Kidney tubule cell (primary cell): ENCODE measurements around the gene PRKG2.

Experiments used
- DNase-seq: peaks from one replicate; pipeline ENCODE4 v3.0.0-alpha.2; 2018; ENCODE audit warnings: low spot score

PRKG2 gene

DNA sequence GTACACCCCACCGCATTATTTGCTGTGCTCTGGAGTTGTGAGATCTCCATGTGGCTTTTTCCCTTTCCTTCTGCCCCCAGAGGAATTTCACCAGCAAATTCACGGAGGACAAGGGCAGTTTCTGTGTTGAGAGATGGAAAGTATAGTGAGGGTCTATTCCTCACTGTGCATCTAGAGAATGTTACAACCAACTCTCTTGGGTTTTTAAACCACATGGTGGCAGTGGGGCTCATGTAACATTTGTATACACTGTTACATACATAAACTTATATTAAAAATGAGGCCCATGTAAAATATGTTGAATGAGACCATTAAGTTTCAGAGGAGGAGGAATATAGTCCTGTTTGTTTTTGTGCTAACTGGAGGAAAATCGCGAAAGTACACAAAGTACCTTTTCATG, 909 bp upstream of the PRKG2 start:
- DNase-seq = no peak

DNA sequence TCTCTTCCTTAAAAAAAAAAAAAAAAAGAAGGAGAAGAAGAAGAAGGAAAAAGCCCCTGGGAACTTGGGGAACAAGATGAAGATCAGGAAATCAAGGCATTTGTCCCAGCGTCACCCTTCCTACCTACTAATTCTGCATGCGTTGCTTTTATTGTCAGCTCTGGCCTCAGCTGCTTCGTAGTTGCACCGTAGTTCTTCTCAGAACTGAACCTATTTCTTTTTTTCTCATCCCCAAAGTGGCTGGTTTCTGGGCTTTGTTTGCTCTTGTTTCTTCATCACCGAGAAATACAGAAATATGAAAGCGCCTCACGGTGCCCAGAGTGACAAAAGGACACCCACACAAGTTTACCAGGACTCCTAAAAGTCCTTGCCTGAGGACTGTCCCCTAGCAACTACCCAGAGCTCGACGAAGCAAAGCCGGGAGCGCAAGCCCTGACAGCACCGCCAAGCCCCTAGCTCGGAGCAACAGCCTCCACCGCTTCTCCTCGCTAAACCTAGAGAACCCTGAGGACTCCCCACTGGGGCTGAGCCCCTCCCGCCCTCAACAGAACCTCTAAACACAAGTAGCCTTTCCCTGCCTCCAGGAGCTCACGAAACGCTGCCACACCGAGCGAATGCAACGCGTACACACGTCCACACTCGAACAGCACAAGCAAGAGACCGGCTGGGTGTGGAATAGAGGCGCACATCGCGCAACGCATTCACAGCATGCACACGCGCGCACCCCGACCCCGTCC, 710 bp downstream of the PRKG2 start:
- DNase-seq = peak; percentile 7

DNA sequence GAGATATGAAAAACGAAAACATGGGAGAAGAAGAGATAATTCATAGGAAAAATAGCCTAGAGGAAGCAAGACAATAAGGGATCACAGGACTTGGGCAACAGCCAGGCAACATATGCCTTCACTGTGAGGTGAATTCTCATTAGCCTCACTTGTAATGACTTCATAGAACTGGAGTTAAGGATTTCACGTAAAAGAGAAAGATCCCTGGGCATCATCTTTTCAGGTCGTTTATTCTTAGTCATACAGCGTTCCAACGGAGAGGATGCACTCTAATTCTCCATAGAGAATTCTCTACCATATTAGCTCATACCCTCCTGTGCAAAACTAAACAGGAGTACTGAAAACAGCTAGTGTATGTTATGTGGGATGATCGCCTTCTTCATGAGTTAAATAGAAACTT, 1.4 kb downstream of the PRKG2 start:
- no peak for DNase-seq

DNA sequence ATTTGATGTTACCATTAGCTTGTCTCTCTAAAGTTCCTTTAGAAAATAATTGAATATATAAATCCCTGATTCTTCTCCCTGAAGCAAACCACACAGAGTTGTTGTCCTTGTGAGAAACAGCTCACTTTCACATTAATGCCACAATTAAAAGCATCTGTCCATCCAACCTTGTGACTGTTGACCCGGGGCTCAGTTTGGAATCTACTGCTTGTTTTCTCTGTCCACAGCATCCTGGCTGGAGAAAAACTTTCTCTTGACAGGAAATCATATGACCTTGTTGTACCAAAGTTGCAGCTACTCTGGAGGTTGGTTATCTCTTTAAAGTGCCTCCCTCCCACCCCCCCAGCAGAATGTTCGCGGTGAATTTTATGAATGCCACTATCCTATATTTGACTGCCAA, 3.1 kb downstream of the PRKG2 start:
- DNase-seq = no peak

DNA sequence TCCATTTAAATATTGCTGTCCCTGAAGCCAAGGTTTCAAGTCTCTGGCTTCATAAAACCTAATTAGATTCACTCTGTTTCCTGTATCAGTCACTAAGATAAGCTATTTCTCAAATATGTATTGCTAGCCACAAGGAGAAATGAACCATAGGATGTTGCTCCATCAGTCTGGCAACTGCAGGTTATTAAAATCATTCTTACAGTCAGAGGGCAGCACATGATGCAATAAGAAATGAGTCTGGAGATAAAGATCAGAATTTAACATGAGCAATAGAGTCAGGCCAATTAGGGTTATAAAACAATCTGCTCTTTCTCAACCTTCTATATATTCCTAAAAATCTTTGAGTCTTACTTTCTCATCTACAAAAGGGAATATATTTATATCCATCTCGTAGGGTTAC, 7.2 kb downstream of the PRKG2 start:
- DNase-seq = peak; percentile 5

DNA sequence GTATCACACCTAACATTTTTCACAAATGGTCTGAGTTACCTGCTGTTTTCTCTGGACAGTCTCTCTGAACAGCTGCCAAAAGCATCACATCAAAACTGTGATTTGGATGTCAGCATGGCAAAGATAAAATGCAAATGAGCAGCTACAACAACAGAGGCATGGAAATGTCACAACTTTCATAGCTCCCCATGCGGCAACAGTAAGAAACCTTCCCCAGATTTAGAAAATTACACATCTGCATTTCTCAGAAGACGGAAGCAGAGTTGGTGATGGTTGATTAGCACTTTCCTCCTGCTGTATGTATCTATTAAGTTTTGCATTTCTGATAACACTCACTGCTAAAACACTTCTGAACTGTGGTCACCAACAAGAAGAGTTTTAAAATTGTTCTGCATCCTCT, 9.7 kb downstream of the PRKG2 start:
- no peak for DNase-seq

DNA sequence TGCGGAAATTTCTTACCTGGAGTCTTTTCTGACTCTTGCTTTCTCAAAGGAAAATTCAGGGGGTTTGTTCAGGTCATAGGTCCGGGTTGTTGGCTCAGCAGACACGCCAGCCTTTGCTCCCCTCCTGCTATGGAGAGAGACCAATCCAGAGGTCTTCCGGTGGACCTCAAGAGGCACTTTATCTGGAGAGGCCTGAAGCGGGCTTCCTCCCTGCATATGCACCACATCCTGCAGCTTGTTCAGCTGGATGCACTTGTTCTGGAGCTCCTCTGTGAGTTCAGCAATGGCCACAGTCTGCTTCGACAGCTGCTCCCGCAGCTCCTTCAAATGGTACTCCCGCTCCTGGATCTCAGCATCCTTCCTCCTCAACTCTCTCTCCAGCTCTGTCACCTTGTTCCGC, 10.5 kb downstream of the PRKG2 start:
- no peak for DNase-seq

DNA sequence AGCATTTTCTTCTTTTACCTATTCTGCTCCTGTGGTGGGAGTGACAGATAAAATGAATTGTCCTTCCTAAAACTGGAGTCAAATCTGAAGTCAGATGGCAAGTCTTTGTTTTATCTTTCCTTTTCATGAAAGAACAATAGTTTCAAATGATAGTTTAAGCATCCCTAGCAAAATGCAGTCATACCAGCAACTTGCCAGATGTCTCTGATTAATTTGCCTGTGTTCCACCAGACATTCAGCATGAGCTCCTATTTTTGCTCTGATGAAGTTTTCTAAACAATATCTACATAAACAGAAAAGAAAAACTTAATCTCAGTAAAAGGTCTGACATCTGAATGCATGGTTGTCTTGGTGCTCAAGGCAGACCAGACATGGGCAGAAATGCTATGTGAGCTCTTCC, 15.2 kb downstream of the PRKG2 start:
- DNase-seq = no peak

DNA sequence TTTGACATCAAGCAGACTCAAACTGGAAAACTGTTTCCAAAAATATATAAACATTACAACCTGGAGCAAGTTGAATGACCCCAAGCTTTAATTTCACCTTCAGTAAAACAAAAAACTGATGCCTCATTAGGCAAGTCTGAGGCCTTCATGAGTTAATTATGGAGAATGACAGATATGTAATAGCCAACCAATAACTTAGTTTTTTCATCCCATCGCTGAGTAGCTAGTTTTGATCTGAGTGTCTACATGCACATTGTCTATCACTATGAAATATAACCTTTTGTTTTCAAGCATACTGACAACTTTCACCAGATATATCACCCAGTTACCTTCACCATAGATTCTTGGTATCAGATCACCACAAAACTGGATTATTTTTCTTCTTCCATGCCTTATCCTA, 16.4 kb downstream of the PRKG2 start:
- no peak for DNase-seq

DNA sequence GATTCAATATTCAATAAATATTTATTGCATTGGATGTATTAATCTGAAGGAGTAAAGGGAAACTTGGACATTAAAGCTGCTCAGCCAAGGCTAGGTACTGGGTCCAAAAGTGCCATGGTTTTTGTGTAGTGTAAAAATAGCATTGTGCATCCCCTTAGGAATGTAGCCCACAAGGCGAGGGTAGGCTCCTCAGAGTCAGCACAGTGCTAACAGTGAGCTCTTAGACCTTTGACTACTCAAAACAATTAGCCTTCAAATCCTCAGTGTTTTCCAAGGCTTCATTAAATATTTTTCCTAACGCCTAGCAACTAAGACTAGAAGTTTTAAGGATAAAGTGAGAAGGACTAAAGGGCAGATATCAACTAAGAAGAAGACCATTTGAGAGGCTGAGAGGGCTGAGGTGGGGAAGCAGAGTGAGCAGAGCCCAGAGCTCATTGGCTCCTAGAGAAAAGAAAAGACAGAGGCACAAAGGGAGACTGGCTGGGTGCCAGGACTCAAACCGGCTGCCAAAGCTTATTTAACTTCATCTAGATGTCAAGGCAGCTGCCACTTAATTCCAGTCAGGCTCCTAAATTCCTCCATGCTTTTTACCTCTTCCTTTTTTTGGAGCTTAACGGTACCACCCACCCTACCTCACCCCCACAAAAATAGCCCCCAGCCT, 17.0 kb downstream of the PRKG2 start:
- DNase-seq = no peak

DNA sequence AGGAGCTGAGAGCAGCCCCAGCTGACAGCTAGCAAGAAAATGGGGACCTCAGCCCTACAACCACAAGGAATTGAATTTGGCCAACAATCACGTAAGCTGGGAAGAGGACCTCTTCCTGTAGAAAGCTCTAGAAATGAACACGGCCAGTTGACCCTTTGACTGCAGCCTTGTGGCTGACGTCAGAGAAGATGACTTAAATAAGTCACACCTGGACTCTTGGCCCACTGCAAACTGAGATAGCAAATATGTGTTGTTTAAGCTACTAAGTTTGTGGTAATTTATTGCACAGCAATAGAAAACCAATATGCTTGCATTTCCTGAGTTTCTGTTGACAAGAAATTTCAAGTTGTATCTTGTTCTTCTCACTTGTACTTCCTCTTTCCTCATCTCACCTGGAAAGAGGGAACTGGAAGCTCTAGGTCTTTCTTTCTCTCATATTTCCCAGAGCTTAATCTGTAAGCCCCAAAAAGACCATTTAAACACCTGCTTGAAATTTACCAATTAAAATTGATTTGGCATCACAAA, 18.8 kb downstream of the PRKG2 start:
- no peak for DNase-seq

DNA sequence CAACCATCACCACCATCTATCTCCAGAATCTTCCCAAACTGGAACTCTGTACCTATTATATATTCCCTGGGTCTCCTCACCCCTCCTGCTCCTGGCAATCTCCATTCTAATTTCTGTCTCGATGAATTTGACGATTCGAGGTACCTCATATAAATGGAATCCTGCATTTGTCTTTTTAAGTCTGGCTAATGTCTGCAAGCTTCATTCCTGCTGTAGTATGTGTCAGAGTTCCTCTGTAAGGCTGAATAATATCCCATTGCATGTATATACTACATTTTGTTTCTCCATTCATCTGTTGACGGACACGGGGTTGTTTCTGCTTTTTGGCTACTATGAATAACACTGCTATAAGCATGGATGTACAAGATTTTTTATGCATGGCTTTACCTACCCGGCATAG, 19.5 kb downstream of the PRKG2 start:
- DNase-seq = no peak

DNA sequence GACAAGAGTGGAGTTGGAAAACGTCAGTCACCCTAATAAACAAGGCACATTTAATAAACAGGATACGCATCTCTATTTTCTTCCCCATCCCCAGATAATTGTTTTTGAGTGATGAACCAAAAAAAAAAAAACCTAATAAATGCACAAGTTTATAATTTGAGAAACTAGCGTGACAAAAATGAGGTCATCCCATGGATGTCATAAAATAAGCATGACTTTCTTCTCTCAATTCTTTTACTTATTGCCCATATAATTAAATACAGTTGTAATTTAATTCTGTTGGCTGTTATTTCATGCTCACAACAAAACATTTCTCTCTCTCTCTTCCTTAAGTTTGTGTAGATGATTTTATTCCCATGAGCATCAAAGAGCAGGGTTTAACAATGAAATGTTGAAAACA, 20.7 kb downstream of the PRKG2 start:
- no peak for DNase-seq

DNA sequence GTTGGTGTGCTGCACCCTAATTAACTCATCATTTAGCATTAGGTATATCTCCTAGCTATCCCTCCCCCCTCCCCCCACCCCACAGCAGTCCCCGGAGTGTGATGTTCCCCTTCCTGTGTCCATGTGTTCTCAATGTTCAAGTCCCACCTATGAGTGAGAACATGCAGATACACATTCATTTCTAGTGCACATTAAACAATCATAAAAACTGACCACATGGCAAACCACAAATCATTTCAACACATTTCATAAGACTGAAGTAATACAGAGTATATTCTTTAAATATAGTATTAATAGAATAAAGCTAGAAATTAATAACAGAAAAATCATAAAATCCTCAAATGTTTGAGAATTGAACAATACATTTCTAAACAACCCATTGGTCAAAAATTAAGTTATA, 34.1 kb downstream of the PRKG2 start:
- no peak for DNase-seq

DNA sequence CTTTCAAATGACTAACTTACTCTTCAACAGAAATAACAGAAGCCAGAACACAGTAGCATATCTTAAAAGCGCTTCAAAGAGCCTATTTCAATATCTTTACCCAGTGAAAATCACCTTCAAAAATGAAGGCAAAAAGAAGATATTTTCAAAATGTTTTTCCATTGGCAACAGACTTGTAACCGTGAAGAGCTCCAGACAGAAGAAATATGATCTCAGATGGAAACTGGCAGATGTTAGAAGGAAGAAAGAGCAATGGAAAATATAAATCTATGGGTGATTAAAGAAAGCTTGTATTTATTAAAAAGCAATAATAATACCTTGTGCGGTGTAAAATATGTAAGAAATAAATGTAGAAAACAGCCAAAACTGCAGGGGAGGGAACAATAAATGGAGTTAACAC, 35.7 kb downstream of the PRKG2 start:
- DNase-seq = no peak

DNA sequence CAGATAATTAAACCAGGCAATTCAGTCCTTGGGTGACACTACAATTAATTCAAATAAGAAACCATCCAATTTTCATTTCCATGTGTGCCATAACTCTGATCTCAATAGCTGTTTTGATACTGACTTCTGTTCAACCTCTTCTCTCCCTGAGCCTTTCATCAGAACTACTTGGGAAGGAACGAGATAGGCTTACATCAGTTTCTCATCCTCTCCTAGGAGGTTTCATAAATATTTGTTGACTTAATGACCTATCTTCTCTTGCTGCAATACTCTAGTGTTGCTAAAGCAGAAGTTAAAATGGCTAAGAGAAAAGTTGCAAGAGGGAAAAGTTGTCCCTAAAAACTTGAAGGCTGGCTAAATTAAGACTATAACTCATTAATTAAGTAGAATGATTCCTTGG, 41.8 kb downstream of the PRKG2 start:
- DNase-seq = no peak

DNA sequence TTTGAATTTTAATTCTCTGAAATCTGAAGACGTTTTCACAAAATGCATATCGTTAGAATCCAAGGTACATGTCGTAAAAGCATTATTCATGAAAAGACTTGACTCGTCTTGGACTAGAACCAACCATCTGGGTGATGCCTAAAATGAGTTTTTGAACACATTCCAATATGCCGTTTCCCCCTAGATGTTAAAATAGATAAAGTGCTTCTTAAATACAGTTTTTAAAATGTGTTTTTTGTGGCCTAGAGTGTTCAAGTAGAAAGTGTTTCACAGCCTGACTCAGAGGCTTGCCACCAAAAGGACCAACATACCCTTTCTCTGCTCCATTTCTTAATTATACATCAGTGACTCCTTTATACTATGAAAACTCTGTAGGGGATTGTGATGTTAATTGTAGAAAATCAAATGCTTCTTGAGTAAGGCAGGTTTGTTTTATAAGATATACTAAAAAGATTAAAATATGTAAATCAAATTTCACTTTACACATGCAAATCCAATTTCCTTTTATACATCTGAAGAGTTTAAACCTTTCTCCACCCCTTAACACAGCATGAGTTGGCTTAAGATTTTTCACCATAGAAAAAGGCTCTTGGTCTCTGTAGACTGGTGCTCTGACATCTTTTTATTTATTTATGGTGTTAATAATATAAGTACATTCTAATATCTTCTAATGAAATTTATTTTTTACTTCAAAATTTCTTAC, 48.4 kb downstream of the PRKG2 start:
- no peak for DNase-seq

DNA sequence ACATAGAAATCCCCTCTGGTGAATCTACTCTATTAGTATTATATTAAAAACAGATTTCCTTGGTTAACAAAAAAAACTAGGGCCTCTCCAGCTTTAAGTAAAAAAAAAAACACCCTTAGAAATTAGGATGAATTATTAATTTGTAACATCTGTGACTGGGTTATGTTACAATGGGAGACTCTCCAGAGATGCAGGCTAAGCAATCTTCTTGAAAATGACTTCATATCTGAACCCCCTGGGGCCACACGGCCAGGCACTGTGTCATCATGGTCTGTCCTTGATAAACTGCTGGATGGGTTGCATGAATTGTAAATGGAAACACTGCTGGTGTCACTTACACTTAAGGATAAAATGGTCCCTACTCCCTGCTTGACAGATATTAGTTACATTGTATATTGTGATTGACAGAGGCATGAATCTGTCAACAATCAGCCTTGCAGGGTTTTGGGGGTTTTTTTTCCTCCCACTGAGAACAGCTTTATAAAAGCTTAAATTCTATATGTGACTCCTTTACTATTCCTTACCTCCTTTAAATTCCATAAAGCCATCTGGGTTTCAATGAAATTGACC, 49.1 kb downstream of the PRKG2 start:
- DNase-seq = peak; percentile 21

DNA sequence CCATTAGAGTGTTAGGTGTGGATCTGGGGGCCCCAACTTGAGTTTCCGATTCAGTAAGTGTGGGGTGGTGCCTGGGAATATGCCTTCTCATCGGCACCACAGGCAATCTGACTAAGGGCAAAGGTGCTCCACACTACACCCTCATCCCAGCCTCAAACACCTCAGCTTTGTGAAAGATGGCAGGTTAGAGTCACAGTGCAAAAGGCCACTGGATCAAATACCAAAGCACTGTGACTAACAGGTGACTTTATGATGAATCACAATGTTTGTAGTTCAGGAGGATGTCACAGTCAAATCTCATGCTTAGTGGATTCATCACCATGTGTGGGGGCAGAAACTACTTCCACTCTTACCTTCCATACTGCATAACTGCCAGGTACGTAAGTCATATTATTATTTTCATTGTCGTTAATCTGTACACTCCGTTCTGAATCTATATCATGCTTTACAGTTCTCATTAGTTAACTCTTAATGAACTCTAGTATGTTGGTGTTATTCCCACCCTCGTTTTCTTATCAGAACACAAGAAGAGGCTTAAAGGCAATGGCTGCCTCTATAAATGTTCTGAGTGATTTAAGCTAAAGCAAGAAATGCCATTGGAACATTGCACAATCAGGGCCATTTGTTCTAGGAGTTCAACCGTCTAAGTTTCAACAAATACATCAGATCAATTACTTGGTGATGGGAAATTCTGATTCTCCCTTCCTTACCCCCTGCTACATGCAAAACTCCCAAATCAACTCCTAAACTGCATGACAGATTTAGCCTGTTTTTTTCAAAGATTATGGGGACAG, 50.2 kb downstream of the PRKG2 start:
- DNase-seq = peak; percentile 96

DNA sequence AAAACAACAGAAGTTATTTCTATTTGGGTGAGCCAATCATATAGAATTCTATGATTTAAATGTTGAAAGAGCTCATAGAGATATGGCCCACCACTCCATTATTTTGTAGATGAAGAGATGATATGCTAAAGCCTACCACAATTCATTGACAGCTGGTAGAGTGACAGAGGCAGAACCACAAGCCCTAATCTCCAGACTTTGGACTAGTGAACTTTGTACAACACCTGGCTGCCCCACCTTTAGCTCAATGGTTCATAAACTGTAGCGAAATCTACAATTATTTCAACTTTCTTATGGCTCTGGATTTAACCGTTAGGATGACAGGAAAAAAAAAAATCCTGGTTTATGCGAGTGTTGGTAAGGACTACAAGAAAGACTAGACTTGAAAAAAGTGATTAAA, 50.9 kb downstream of the PRKG2 start:
- no peak for DNase-seq

DNA sequence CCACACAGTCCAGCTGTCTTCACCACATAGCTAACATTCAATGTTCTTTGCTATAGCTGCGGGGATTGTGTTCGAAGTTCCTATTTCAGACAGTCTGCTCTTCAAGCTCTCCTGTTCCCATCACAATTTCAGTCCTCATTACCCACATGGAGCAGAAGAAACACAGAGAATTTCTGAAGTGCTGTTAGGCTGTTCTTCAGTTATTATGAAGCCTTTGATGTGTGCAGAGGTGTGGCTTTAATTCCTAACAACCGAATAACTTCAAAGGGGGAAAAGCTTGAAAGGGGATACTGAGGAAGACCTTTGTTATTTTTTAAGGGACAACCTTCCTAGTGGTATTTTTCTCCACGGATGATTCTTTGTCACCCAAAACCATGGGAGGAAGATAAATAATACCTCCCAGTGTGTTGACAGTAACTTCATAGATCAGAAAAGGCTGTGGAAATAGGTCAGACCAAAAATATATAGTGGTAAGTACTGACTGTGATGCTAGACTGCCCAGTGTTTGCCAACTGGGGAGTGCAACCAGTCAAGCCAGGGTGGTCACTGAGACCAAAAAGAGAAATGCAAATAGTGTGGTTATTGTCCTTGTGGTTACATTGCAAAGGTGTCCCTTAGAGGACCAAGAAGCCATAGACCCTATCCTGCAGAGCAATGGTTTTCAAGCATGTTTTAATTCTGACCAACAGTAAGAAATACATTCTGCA, 52.1 kb downstream of the PRKG2 start:
- peak; percentile 28 for DNase-seq
